ENCODE results near the gene GJC2.
"Not testable (repeated sequence)": the region's sequence is repeated elsewhere in the genome, so short reads cannot be mapped to it uniquely, and the experiment has no call there.

Gene GJC2

GRCh38 chr1:228159008-228159665, 9.4 kb downstream of the GJC2 start:
- DNase-seq = no peak

- DNase-seq = no peak
Measured at GRCh38 chr1:228160201-228160761, 10.6 kb downstream of the GJC2 start.

GRCh38 chr1:228161362-228161761, 11.6 kb downstream of the GJC2 start:
- no peak for DNase-seq

GRCh38 chr1:228161866-228162265, 12.1 kb downstream of the GJC2 start:
- no peak for DNase-seq

GRCh38 chr1:228162286-228163006, 12.7 kb downstream of the GJC2 start:
- no peak for DNase-seq

GRCh38 chr1:228163007-228163753, 13.4 kb downstream of the GJC2 start:
- no peak for DNase-seq

- no peak for DNase-seq
Measured at GRCh38 chr1:228163776-228164519, 14.2 kb downstream of the GJC2 start.

GRCh38 chr1:228164561-228165371, 15.0 kb downstream of the GJC2 start:
- no peak for DNase-seq

GRCh38 chr1:228165372-228166169, 15.8 kb downstream of the GJC2 start, which contains the start of gene IBA57:
Gene IBA57 (plus strand): TSS chr1:228165804. CDS start chr1:228165817, 13 bp downstream.
- DNase-seq = peak; percentile 100

GRCh38 chr1:228166170-228166936, 16.6 kb downstream of the GJC2 start:
- no peak for DNase-seq

- DNase-seq = no peak
Measured at GRCh38 chr1:228168563-228169270, 19.0 kb downstream of the GJC2 start.

GRCh38 chr1:228169345-228169744, 19.6 kb downstream of the GJC2 start:
- DNase-seq = no peak

- DNase-seq = no peak
Measured at GRCh38 chr1:228170666-228171065, 20.9 kb downstream of the GJC2 start.

- no peak for DNase-seq
Measured at GRCh38 chr1:228171221-228171891, 21.6 kb downstream of the GJC2 start.

GRCh38 chr1:228172591-228173527, 23.1 kb downstream of the GJC2 start:
- no peak for DNase-seq

GRCh38 chr1:228173528-228174481, 24.1 kb downstream of the GJC2 start:
- not testable (repeated sequence) for DNase-seq
